Neuronal stem cell (in vitro differentiated cells): Measurements from ENCODE around the gene MARK4.
A peak's percentile ranks its signal among the peaks of the same experiment; 100 is the strongest.

ENCODE experiments used
- DNase-seq: peaks from one replicate; pipeline ENCODE4 v3.0.0-alpha.2; 2013; ENCODE audit warnings: low spot score
- H2AFZ ChIP-seq: one replicate; pipeline ENCODE4 v1.6.1; 2013; ENCODE audit warnings: mild to moderate bottlenecking, low read length, inconsistent platforms
- H2AK5ac ChIP-seq: 2 replicates; pipeline ENCODE4 v1.6.1; 2013; ENCODE audit warnings: low read depth, mild to moderate bottlenecking, inconsistent platforms, low read length, moderate library complexity, mixed read lengths
- H2BK120ac ChIP-seq: 2 replicates; pipeline ENCODE4 v1.6.1; 2013; ENCODE audit warnings: low read depth, mild to moderate bottlenecking, inconsistent platforms, low read length, moderate library complexity, mixed read lengths
- H2BK12ac ChIP-seq: one replicate; pipeline ENCODE4 v1.6.1; 2013; ENCODE audit warnings: low read length, inconsistent platforms
- H2BK15ac ChIP-seq: 2 replicates; pipeline ENCODE4 v1.6.1; 2013; ENCODE audit warnings: mild to moderate bottlenecking, low read length, inconsistent platforms, mixed read lengths
- H2BK5ac ChIP-seq: one replicate; pipeline ENCODE4 v1.6.1; 2013; ENCODE audit warnings: inconsistent platforms, mild to moderate bottlenecking, low read length, moderate library complexity
- H3K14ac ChIP-seq: one replicate; pipeline ENCODE4 v1.6.1; 2013; ENCODE audit warnings: low read length, inconsistent platforms
- H3K18ac ChIP-seq: 2 replicates; pipeline ENCODE4 v1.6.1; 2013; ENCODE audit warnings: low read length, inconsistent platforms
- H3K23ac ChIP-seq: 2 replicates; pipeline ENCODE4 v1.6.1; 2013; ENCODE audit warnings: low read depth, mild to moderate bottlenecking, mixed read lengths, low read length, inconsistent platforms; ENCODE audit not compliant: poor library complexity
- H3K27ac ChIP-seq: replicated peaks from 3 replicates; pipeline ENCODE4 v1.5.1; 2013; ENCODE audit warnings: low read length, inconsistent platforms
- H3K27me3 ChIP-seq, 3 experiments: 2 replicates each; pipeline ENCODE4 v1.6.1; 2013; ENCODE audit warnings: low read length in 3 of 3, mild to moderate bottlenecking in 2 of 3, inconsistent platforms in 1 of 3, low read depth in 1 of 3, mixed read lengths in 1 of 3, moderate library complexity in 1 of 3; ENCODE audit not compliant: control insufficient read depth in 3 of 3, insufficient read depth in 3 of 3
- H3K36me3 ChIP-seq, 2 donors: replicated peaks in 1 of 2; 2 replicates each; pipeline ENCODE4 v1.6.1; 2013; ENCODE audit warnings: low read length in 2 of 2; ENCODE audit not compliant: control insufficient read depth in 2 of 2, insufficient read depth in 2 of 2
- H3K4ac ChIP-seq: 2 replicates; pipeline ENCODE4 v1.6.1; 2013; ENCODE audit warnings: inconsistent platforms, mild to moderate bottlenecking, low read length, moderate library complexity
- H3K4me1 ChIP-seq, 2 donors: 1 replicate in 1 of 2; 2 replicates in 1 of 2; pipeline ENCODE4 v1.6.1; 2013; ENCODE audit warnings: low read length in 2 of 2, low read depth in 1 of 2; ENCODE audit not compliant: control insufficient read depth in 2 of 2, insufficient read depth in 1 of 2
- H3K4me2 ChIP-seq: one replicate; pipeline ENCODE4 v1.6.1; 2013; ENCODE audit warnings: mild to moderate bottlenecking, low read length, inconsistent platforms; ENCODE audit not compliant: insufficient read depth, poor library complexity, severe bottlenecking
- H3K4me3 ChIP-seq, 2 donors: 2 replicates each; pipeline ENCODE4 v1.5.1; 2013; ENCODE audit warnings: low read length in 2 of 2, mild to moderate bottlenecking in 2 of 2, inconsistent platforms in 1 of 2, moderate library complexity in 1 of 2
- H3K79me1 ChIP-seq: one replicate; pipeline ENCODE4 v1.6.1; 2013; ENCODE audit warnings: low read depth, mild to moderate bottlenecking, inconsistent platforms, low read length, moderate library complexity
- H3K9ac ChIP-seq: one replicate; pipeline ENCODE4 v1.6.1; 2013; ENCODE audit warnings: mild to moderate bottlenecking, low read depth, low read length, inconsistent platforms; ENCODE audit not compliant: poor library complexity
- H3K9me3 ChIP-seq, 2 donors: replicated peaks in 1 of 2; 2 replicates each; pipeline versions ENCODE3 to v1.6.1; 2013; ENCODE audit warnings: low read length in 2 of 2, mild to moderate bottlenecking in 2 of 2, inconsistent platforms in 1 of 2, low read depth in 1 of 2, mixed read lengths in 1 of 2, moderate library complexity in 1 of 2; ENCODE audit not compliant: control insufficient read depth in 2 of 2, insufficient read depth in 1 of 2
- H4K8ac ChIP-seq: one replicate; pipeline ENCODE4 v1.6.1; 2013; ENCODE audit warnings: low read depth, mild to moderate bottlenecking, inconsistent platforms, low read length, moderate library complexity
- H4K91ac ChIP-seq: one replicate; pipeline ENCODE4 v1.6.1; 2013; ENCODE audit warnings: low read length, low read depth, mild to moderate bottlenecking, inconsistent platforms; ENCODE audit not compliant: poor library complexity
- WGBS, 2 donors: extraction: QIAGEN DNeasy Blood & Tissue Kit; methylation state at CpG; one replicate each; pipeline ENCODE4 v1.1.7; 2013; ENCODE audit warnings: missing lambda C conversion rate in 2 of 2, mixed read lengths in 1 of 2; ENCODE audit not compliant: insufficient read length in 2 of 2, insufficient replicate concordance in 1 of 2; ENCODE audit errors: extremely low coverage in 2 of 2; 5-methylcytosine and 5-hydroxymethylcytosine counted together

Gene MARK4

GRCh38 chr19:45352914-45353796 is 102.1 kb downstream of the MARK4 start:
- Histone ChIP-seq H3K23ac (peak overlapping the region; percentile 30), H2AK5ac (no peak overlapping the region), H3K18ac (no peak overlapping the region), H3K4me2 (no peak overlapping the region), H3K4me3 (no peak overlapping the region), H2BK120ac (no peak overlapping the region), H2BK12ac (no peak overlapping the region), H3K9ac (no peak overlapping the region), H4K8ac (no peak overlapping the region), H3K4me1 (peaks cover 0 to 4% of the 10 kb centered on the region in 2 donors), H2BK5ac (no peak overlapping the region), H3K9me3 (peaks cover 0 to 4% of the 10 kb centered on the region in 2 donors), H3K27ac (no peak overlapping the region), H3K27me3 (no peaks in the 10 kb centered on the region), H3K79me1 (no peaks in the 10 kb centered on the region), H2BK15ac (no peak overlapping the region), H3K36me3 (peaks cover 55 to 86% of the 10 kb centered on the region in 2 donors), H4K91ac (no peak overlapping the region), H2AFZ (no peak overlapping the region), H3K4ac (no peak overlapping the region), H3K14ac (no peak overlapping the region)
- no peak for DNase-seq
- WGBS, 2 donors, result no CpG with 5 or more reads among the region's 20 CpGs

DNA sequence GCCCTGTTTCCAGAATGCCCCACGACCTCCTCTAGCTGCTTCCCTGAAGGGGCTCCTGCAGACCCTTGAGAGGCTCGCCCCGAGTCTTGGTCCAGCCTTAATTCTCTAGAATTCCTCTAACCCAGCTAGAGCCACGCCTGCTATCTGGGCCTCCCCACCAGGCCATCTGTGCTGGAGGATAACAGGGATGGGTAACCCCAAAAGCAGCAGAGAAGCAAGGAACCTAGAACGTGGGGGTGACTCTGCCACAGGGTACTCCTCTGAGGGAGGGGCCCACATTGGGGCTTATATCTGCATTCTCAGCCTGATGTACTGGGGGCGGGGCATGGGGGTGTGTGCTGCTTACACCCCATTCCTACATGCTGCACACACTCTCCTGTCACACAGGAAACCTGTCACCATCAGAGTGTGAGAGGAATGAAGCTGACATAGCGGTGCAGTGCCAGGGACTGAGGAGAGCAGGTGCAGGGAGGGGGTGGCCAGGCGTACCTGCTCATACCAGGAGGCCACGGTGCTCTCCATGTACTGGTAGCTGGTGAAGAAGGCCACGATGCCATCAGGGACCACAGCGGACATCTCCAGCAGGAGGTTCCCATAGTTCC is 103.3 kb downstream of the MARK4 start:
- H3K4me2 ChIP-seq, result no peak overlapping the region
- H3K9me3 ChIP-seq, result peaks cover 0 to 4% of the 10 kb centered on the region in 2 donors
- H2AK5ac ChIP-seq, result no peak overlapping the region
- peak overlapping the region; percentile 48 for H4K8ac ChIP-seq
- H3K79me1 ChIP-seq, result no peaks in the 10 kb centered on the region
- no peak overlapping the region for H2BK120ac ChIP-seq
- H2BK15ac ChIP-seq, result no peak overlapping the region
- H3K4me3 ChIP-seq, result no peak overlapping the region
- H2BK5ac ChIP-seq, result no peak overlapping the region
- no peak for DNase-seq
- no peak overlapping the region for H3K27ac ChIP-seq
- H3K36me3 ChIP-seq, result peaks cover 61 to 96% of the 10 kb centered on the region in 2 donors
- H3K27me3 ChIP-seq, result no peaks in the 10 kb centered on the region
- no peak overlapping the region for H2AFZ ChIP-seq
- no peak overlapping the region for H3K4ac ChIP-seq
- no peak overlapping the region for H3K18ac ChIP-seq
- no peak overlapping the region for H4K91ac ChIP-seq
- H3K4me1 ChIP-seq, result no peaks in the 10 kb centered on the region
- peak overlapping the region; percentile 57 for H3K23ac ChIP-seq
- WGBS, 2 donors, result no CpG with 5 or more reads among the region's 11 CpGs
- H3K9ac ChIP-seq, result no peak overlapping the region
- no peak overlapping the region for H3K14ac ChIP-seq
- no peak overlapping the region for H2BK12ac ChIP-seq
